Activated naive CD8-positive, alpha-beta T cell treated with anti-CD3 and anti-CD28 coated beads, Interleukin-2, amount 50 U/mL, for 16 hours (primary cell): ENCODE data around the gene CFAP410.
"Not testable (repeated sequence)": the region's sequence is repeated elsewhere in the genome, so short reads cannot be mapped to it uniquely, and the experiment has no call there.

Experiments used
- DNase-seq: peaks from one replicate; pipeline ENCODE4 v3.0.0-alpha.2; 2020; ENCODE audit warnings: low read depth, low spot score

Gene CFAP410

GRCh38 chr21:44350773-44351481 lies 11.7 kb upstream of the CFAP410 start:
- DNase-seq, result no peak

- no peak for DNase-seq
Observed at GRCh38 chr21:44349847-44350772, 10.9 kb upstream of the CFAP410 start.

- no peak for DNase-seq
Observed at GRCh38 chr21:44349416-44349846, 10.2 kb upstream of the CFAP410 start.

GRCh38 chr21:44348861-44349260 lies 9.7 kb upstream of the CFAP410 start:
- DNase-seq, result no peak

GRCh38 chr21:44347911-44348451 lies 8.8 kb upstream of the CFAP410 start:
- no peak for DNase-seq

GRCh38 chr21:44345495-44345894 lies 6.3 kb upstream of the CFAP410 start:
- no peak for DNase-seq

GRCh38 chr21:44344541-44345183 lies 5.5 kb upstream of the CFAP410 start:
- DNase-seq, result no peak

GRCh38 chr21:44342981-44343380 lies 3.8 kb upstream of the CFAP410 start:
- DNase-seq, result not testable (repeated sequence)

- not testable (repeated sequence) for DNase-seq
Observed at GRCh38 chr21:44341726-44342458, 2.7 kb upstream of the CFAP410 start.

- DNase-seq, result no peak
Observed at GRCh38 chr21:44337941-44338895, 972 bp downstream of the CFAP410 start.

GRCh38 chr21:44337449-44337848 lies 1.7 kb downstream of the CFAP410 start:
- no peak for DNase-seq

GRCh38 chr21:44335266-44336059 lies 3.7 kb downstream of the CFAP410 start:
- DNase-seq, result no peak

- no peak for DNase-seq
Observed at GRCh38 chr21:44334329-44335030, 4.7 kb downstream of the CFAP410 start.

GRCh38 chr21:44333509-44334328 lies 5.5 kb downstream of the CFAP410 start:
- no peak for DNase-seq

- DNase-seq, result no peak
Observed at GRCh38 chr21:44332965-44333364, 6.2 kb downstream of the CFAP410 start.

- no peak for DNase-seq
Observed at GRCh38 chr21:44332383-44332782, 6.8 kb downstream of the CFAP410 start.

- DNase-seq, result no peak
Observed at GRCh38 chr21:44331650-44332307, 7.4 kb downstream of the CFAP410 start.
